GM18520 (cell line): ENCODE results near the gene PNO1.
"Not testable (repeated sequence)": the region's sequence is repeated elsewhere in the genome, so short reads cannot be mapped to it uniquely, and the experiment has no call there.

Experiments
- ATAC-seq: cut with Tn5 transposase; IDR thresholded peaks from one replicate; pipeline ENCODE4 v1.9.1; 2021; ENCODE audit not compliant: unreplicated experiment

The PNO1 gene

GRCh38 chr2:68157402-68158133 is at the start of gene PNO1:
PNO1 (plus strand) TSS chr2:68157888; CDS start chr2:68157935, 47 bp downstream.
- ATAC-seq: peak; percentile 83

GRCh38 chr2:68108120-68108519 is 49.6 kb upstream of the PNO1 start:
- ATAC-seq: no peak

GRCh38 chr2:68110102-68110501 is 47.6 kb upstream of the PNO1 start:
- peak; percentile 78 for ATAC-seq

GRCh38 chr2:68115965-68116364 is 41.7 kb upstream of the PNO1 start:
- ATAC-seq: no peak

DNA sequence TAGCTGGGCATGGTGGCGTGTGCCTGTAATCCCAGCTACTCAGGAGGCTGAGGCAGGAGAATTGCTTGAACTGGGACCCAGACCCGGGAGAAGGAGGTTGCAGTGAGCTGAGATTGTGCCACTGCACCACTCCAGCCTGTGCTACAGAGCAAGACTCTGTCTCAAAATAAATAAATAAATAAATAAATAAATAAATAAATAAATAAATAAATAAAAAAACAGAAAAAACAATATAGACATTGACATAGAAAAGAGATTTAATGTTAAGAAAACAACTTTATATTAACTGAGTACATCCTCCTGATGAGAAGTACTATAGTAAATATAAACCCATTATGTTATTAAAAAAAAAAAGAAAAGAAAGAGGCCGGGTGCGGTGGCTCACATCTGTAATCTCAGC is 39.8 kb upstream of the PNO1 start:
- not testable (repeated sequence) for ATAC-seq

DNA sequence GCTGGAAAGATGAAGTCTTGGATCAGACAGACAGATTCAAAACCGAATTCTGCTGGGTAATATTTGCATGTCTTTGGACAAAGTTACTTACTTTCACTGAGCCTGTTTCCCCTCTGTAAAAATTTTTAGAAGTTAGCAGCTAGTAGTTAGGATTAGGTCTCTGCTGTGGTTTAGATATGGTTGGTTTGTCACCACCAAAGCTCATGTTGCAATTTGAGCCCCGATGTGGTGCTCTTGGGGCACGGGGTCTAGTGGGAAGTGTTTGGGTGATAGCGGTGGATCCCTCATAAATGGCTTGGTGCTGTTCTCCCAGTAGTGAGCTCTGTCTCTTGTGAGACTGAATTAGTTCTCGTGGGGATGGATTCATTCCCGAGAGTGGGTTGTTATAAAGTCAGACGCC is 38.9 kb upstream of the PNO1 start:
- no peak for ATAC-seq

GRCh38 chr2:68119504-68119903 is 38.2 kb upstream of the PNO1 start:
- ATAC-seq: no peak

- no peak for ATAC-seq
These were observed 35.6 kb upstream of the PNO1 start for GRCh38 chr2:68121873-68122679.

DNA sequence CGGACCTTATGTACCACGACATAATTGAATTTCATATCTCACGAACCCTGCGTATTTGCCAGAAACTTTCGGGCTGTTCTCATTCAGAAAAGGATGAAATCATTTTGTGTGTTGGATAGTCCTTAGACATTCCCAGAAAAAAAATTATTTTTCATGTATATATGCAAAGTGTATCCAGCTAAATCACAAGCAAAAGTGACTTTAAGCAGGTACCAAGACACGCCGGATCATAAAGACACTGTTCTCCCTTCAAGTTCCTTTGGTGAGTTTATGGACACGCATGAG is 35.1 kb upstream of the PNO1 start:
- no peak for ATAC-seq

GRCh38 chr2:68124321-68124720 is 33.4 kb upstream of the PNO1 start:
- ATAC-seq: no peak

GRCh38 chr2:68125821-68126220 is 31.9 kb upstream of the PNO1 start:
- no peak for ATAC-seq

- no peak for ATAC-seq
These were observed 31.1 kb upstream of the PNO1 start for GRCh38 chr2:68126561-68126960.

DNA sequence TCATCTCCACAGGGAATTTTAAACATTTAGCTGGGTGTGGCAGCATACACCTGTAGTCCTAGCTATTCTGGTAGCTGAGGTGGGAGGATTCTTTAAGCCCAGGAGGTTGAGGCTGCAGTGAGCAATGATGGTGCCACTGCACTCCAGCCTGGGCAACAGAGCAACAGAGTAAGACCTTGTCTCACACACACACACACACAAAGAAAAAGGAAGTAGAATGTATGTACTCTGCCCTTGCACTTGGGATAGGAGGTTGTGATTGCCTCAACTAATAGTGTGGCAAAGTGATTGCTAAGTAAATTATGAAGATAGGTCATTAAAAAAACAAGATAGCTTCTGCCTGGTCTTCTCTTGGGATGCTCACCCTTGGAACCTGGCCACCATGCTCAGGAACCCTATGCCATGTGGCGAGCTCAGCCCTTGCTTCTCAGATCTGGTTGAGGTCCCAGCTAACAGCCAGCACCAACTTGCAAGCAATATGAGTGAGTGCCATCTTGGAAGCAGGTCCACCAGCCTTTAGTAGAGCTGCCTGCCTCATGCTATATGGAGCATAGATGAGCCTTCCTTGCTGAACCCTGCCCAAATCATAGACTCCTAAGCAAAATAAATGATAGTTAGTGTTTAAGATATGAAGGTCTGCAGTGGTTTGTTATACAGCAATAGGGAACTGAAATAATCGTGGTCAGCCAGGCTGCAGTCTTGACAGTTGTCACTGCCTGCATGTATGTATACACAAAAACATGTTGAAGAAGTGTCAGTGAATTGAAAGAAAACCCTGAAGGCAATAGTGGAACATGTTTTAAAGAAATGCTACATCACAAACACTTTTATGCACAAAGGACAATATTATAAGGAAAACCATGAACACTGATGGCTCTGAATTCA is 30.1 kb upstream of the PNO1 start:
- ATAC-seq: peak; percentile 65

- ATAC-seq: no peak
These were observed 23.6 kb upstream of the PNO1 start for GRCh38 chr2:68134120-68134519.

DNA sequence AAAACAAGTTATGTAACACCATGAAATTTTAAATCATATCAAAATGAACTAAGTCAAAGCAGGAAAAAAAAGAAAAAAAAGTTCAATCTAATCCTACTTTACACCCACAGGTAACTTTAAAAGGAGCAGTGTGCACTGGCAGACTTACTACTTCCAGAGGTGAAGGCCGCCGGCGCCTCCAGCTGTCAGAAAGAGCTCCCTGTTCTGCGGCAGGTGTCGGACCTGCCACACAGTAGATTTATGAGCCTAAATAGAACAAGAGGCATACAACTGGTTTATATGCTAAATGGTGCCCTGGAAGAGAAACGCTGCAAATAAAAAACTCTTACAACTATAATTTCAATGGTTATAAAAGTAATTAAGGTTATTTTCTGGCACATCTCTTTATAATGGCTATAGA is 23.1 kb upstream of the PNO1 start:
- ATAC-seq: no peak

- ATAC-seq: no peak
These were observed 22.0 kb upstream of the PNO1 start for GRCh38 chr2:68135448-68136320.

DNA sequence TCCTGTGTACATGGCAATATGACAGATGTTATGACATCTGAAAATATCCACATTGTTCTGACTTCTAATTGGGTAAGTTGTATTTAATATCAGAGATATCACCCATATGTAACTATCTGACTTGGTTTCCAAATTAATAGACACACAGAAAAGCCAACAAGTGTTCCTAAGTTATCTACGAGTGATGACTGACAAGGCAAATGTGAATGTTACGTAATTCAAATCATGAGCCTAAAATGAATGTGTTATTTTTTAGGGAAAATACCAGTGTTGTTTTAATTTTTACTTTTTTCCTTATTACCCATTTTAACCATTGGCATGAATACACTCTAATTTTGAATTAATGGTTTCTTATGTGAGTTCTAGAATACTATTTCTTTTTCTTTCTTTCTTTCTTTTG is 15.8 kb upstream of the PNO1 start:
- no peak for ATAC-seq

DNA sequence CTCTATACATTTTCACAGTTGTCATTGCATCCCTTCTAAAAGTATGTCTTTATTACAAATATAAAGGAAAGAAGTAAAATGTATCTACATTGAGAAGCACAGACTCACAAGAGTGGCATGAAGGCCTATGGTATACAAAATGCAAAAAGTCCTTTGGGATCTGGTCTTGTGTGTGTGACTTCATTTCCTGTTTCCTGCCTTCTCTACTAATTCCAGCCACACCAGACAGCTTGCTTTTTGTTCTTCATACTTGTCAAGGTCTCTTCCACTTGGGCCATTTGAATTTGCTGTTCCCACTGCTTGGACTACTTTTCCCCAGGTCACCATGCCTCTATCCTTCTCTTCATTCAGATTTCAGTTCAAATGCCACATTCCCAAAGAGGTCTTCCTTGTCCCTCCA is 6.7 kb upstream of the PNO1 start:
- ATAC-seq: no peak

DNA sequence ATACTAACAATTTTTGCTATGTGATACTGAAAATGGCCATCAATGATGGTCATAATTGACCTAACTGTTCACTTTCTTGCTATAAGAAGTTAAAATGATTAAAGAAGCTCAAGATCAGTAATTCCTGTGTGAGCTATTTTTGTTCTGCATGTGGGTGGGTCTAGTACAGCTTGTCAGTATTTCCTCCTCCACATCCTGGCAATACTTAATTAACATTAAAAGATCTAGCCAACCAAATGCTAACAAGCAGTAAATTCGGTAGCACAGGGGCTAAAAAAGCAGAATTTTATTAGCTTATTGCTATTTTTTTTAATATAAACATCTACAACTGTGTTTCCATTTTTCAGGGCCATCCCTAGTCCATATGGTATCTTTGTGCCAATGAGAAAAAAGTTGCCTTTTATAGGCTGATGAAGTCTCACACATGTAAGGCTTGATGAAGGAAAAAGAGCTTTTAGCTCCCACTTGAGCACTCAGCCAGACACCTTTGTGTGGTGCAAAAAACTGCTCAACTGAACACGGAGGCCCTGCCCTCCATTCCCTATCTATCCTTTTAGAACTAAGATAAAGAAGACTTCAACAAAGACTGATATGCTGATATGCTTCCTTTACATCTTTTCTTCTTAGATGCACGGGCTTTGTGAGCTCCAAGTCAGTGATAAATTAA is 4.9 kb upstream of the PNO1 start:
- ATAC-seq: no peak

GRCh38 chr2:68155618-68156017 is 2.1 kb upstream of the PNO1 start:
- no peak for ATAC-seq
